DND-41 (cell line): ENCODE results near the gene UTS2.

Experiments used
- CTCF ChIP-seq: IDR thresholded peaks from 2 replicates; pipeline ENCODE4 v1.5.1; 2012; ENCODE audit warnings: borderline replicate concordance, low read length, moderate library complexity, mild to moderate bottlenecking; ENCODE audit not compliant: poor library complexity, severe bottlenecking; ENCODE audit errors: extremely low read depth
- EZH2 ChIP-seq: IDR thresholded peaks from 3 replicates; pipeline ENCODE4 v1.6.1; 2012; ENCODE audit warnings: borderline replicate concordance, low read depth, mild to moderate bottlenecking, moderate library complexity, low read length, inconsistent platforms; ENCODE audit not compliant: severe bottlenecking

DNA sequence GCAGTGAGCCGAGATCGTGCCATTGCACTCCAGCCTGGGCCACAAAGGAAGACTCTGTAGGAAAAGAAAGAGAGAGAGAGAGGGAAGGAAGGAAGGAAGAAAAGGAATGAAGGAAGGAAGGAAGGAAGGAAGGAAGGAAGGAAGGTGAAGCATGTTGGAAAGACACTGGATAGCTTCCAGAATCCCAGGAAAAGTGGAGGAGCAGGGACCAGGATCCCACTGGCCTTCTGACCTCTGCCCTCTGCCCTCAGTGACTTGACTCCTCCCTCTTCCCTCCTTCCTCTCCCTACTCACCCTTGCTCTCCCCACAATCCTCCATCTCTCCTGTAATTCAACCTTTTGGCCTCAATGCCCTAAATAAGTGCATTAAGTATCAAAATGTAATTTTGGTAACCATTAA lies 4.1 kb upstream of the UTS2 start:
- TF ChIP-seq CTCF (no peak), EZH2 (no peak)
